Nephron (organoid): Measurements from ENCODE around the gene CHN2.

Source experiments
- H3K27ac Mint-ChIP-seq, 3 experiments: 2 replicates each; pipeline ENCODE4 v1.8.0; 2020; ENCODE audit warnings: mixed read lengths in 3 of 3, mild to moderate bottlenecking in 2 of 3, moderate library complexity in 1 of 3
- H3K27me3 Mint-ChIP-seq: 2 replicates; pipeline ENCODE4 v1.8.0; 2021; ENCODE audit warnings: low read depth, mild to moderate bottlenecking, moderate library complexity, mixed read lengths
- H3K36me3 Mint-ChIP-seq: 2 replicates; pipeline ENCODE4 v1.8.0; 2020; ENCODE audit warnings: low read depth, mixed read lengths
- H3K4me1 Mint-ChIP-seq: 2 replicates; pipeline ENCODE4 v1.8.0; 2020; ENCODE audit warnings: mixed read lengths
- H3K4me3 Mint-ChIP-seq, 3 experiments: 2 replicates each; pipeline ENCODE4 v1.8.0; 2020; ENCODE audit warnings: mild to moderate bottlenecking in 3 of 3, mixed read lengths in 3 of 3, moderate library complexity in 2 of 3
- H3K9me3 Mint-ChIP-seq: 2 replicates; pipeline ENCODE4 v1.8.0; 2020; ENCODE audit warnings: mixed read lengths
- TF ChIP-seq, protein P1 (sequence below), 3 experiments: fragments of 200-600 bp; sonication (generic); IDR thresholded peaks; one replicate each; pipeline ENCODE4 v1.5.0; 2021; ENCODE audit warnings: antibody characterized with exemption in 3 of 3; ENCODE audit not compliant: unreplicated experiment in 3 of 3

The CHN2 gene

DNA sequence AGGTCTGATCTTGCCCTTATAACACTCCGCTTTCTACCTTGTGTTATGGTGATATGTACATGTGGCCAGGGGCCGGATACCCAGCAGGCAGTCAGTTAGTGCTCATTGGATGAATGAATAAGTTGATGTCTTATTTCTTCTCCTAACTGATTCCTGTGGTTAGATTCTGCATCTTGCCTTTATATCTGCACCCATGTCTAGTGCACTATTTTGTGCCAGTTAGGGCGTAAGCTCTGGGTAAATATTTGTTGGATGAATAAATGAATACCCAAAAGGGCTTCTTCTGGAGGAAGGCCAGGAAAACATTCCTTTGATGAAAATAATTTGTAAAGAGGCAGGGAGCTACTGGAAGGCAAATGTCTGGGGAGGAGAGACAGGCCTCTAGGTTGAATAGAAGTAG, 148.2 kb downstream of the CHN2 start:
- Mint-ChIP-seq H3K27ac (no peak overlapping the region), H3K9me3 (no peaks in the 10 kb centered on the region)

DNA sequence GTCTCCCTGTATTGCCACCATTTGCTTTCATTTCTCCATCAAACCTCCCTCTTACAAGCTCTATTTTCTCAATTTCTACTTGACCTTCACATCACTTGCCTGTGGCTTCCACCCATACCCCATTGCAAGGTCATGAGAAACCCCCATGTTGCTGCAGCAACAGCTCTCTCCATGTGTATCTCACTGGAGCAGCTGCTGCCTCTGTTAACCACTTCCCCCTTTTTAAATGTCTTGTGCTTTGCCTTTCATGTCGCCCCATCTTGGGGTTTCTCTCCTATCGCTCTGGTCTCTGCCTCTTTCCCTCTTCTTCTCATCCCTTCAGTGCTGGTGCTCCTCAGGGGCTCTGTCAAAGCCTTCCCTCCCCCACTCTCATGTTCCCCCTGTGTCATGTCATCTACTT, 148.8 kb downstream of the CHN2 start:
- TF ChIP-seq, protein P1, sequence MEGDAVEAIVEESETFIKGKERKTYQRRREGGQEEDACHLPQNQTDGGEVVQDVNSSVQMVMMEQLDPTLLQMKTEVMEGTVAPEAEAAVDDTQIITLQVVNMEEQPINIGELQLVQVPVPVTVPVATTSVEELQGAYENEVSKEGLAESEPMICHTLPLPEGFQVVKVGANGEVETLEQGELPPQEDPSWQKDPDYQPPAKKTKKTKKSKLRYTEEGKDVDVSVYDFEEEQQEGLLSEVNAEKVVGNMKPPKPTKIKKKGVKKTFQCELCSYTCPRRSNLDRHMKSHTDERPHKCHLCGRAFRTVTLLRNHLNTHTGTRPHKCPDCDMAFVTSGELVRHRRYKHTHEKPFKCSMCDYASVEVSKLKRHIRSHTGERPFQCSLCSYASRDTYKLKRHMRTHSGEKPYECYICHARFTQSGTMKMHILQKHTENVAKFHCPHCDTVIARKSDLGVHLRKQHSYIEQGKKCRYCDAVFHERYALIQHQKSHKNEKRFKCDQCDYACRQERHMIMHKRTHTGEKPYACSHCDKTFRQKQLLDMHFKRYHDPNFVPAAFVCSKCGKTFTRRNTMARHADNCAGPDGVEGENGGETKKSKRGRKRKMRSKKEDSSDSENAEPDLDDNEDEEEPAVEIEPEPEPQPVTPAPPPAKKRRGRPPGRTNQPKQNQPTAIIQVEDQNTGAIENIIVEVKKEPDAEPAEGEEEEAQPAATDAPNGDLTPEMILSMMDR (IDR thresholded peaks at IDR 0.05; ENCODE audit: unreplicated experiment in 3 of 3): no peak
- H3K9me3 Mint-ChIP-seq: no peaks in the 10 kb centered on the region
- H3K4me3 Mint-ChIP-seq: no peak overlapping the region
- peaks cover 7% of the 10 kb centered on the region for H3K4me1 Mint-ChIP-seq
- no peaks in the 10 kb centered on the region for H3K36me3 Mint-ChIP-seq
- no peak overlapping the region for H3K27ac Mint-ChIP-seq
- H3K27me3 Mint-ChIP-seq: peaks cover 3% of the 10 kb centered on the region

More for the DNA sequence above, 148.2 kb downstream of the CHN2 start:
- H3K4me1 Mint-ChIP-seq: peaks cover 12% of the 10 kb centered on the region
- no peaks in the 10 kb centered on the region for H3K36me3 Mint-ChIP-seq
- peaks cover 3% of the 10 kb centered on the region for H3K27me3 Mint-ChIP-seq
- no peak overlapping the region for H3K4me3 Mint-ChIP-seq
- TF ChIP-seq, protein P1 (IDR thresholded peaks at IDR 0.05; ENCODE audit: unreplicated experiment in 3 of 3): no peak

DNA sequence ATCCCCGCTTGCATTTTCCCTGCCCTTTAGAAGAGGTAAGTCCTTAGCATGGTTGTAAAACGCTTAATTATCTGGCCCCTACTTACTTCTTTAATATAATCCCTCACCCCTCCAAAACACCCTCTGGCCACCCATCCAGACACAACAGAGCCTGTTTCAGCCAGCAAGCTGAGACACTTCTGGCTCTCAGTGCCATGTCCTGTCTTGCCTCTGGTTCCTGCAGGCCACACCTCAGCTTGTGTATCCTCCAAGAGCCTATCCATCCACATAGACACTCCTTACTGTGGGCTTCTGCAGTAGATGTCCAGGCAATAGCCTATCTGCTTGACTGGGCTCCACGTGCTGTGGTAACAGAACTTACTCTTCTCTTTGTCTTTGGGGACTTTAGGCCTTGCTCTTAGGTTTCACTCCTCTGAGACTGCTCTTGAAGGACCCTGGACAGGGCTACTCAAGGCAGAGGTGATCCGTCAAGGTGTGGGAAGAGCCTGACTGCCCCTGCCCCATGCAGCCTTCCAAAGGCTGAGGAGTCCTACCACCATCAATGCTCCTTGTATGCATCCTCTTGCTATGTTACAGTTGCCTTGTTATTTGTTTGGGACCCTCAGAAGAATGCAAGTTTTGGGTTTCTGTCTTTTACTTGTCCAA, 149.9 kb downstream of the CHN2 start:
- H3K9me3 Mint-ChIP-seq: no peaks in the 10 kb centered on the region
- no peaks in the 10 kb centered on the region for H3K36me3 Mint-ChIP-seq
- H3K4me3 Mint-ChIP-seq: no peak overlapping the region
- H3K4me1 Mint-ChIP-seq: peaks cover 7% of the 10 kb centered on the region
- TF ChIP-seq, protein P1 (IDR thresholded peaks at IDR 0.05; ENCODE audit: unreplicated experiment in 3 of 3): no peak
- no peak overlapping the region for H3K27ac Mint-ChIP-seq
- H3K27me3 Mint-ChIP-seq: peaks cover 3% of the 10 kb centered on the region

DNA sequence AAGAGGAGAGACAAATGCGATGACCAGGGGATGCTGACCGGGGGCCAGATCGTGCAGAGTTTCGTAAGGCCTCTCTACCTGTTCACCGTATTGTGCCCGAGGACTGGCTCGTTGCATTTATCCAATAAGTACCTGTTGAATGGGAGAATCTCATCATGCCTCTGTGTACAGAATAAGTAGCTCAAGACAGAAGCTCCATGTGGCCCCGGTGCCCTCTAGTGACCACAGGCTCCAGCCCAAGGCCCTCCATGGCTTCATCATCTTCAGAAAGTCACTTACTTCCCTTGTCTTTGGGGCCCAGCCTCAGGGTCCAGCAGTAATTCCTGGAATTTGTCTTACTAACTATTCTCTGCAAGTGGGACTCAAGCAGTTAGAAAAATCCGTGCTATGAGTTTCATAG, 151.0 kb downstream of the CHN2 start:
- H3K4me1 Mint-ChIP-seq: peaks cover 12% of the 10 kb centered on the region
- H3K36me3 Mint-ChIP-seq: no peaks in the 10 kb centered on the region
- no peak overlapping the region for H3K4me3 Mint-ChIP-seq
- no peaks in the 10 kb centered on the region for H3K9me3 Mint-ChIP-seq
- no peak overlapping the region for H3K27ac Mint-ChIP-seq
- TF ChIP-seq, protein P1 (IDR thresholded peaks at IDR 0.05; ENCODE audit: unreplicated experiment in 3 of 3): peak; percentile 11 to 32 (median 14)
- H3K27me3 Mint-ChIP-seq: peaks cover 2% of the 10 kb centered on the region

DNA sequence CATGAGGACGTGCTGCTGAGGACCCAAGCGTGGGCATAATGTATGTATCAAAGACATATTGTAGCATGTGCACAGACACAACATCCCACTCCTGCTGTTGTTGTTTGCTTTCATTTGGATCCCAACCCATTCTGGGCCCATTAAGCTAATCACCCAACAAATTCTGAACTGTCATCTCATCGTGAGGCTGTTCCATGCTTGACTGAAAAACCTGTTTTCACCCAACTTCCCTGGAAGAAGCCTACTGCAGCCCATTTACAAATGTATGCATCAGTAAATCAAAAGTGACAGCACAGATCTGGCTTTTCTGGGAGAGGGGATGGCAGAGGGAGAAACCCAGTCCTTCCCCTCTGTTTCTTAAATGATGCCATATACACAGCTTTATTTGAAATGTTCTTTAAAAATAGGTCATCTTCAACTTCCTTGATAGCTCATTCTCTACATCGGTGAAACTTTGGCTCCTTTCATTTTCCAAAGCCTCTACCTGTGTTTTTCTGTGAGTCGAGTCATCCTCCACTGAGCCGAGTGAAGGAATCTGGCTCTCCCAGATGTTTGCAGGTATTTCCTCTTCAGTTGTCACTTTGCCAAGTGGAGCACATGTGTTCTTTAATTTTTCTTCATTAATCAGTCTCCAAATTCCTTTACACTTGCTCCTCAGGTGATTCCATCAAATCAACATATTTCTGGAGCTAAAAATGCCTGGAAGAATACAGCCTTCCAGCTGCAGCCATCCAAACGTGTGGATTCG, 151.8 kb downstream of the CHN2 start:
- H3K4me3 Mint-ChIP-seq: no peak overlapping the region
- H3K4me1 Mint-ChIP-seq: peaks cover 11% of the 10 kb centered on the region
- no peaks in the 10 kb centered on the region for H3K9me3 Mint-ChIP-seq
- H3K27me3 Mint-ChIP-seq: no peaks in the 10 kb centered on the region
- TF ChIP-seq, protein P1 (IDR thresholded peaks at IDR 0.05; ENCODE audit: unreplicated experiment in 3 of 3): no peak
- H3K27ac Mint-ChIP-seq: peak overlapping the region in 1 of 3 experiments; percentile 39
- H3K36me3 Mint-ChIP-seq: no peaks in the 10 kb centered on the region
